SHP77 treated with DMSO at 0.1 percent for 48 hours (cell line): Measurements from ENCODE around the gene ZNF335.
"Not testable (repeated sequence)": the region's sequence is repeated elsewhere in the genome, so short reads cannot be mapped to it uniquely, and the experiment has no call there.

Experiments used
- DNase-seq: peaks from one replicate; lab custom pipeline; 2025; lab: John Stamatoyannopoulos, UW

Gene ZNF335

DNA sequence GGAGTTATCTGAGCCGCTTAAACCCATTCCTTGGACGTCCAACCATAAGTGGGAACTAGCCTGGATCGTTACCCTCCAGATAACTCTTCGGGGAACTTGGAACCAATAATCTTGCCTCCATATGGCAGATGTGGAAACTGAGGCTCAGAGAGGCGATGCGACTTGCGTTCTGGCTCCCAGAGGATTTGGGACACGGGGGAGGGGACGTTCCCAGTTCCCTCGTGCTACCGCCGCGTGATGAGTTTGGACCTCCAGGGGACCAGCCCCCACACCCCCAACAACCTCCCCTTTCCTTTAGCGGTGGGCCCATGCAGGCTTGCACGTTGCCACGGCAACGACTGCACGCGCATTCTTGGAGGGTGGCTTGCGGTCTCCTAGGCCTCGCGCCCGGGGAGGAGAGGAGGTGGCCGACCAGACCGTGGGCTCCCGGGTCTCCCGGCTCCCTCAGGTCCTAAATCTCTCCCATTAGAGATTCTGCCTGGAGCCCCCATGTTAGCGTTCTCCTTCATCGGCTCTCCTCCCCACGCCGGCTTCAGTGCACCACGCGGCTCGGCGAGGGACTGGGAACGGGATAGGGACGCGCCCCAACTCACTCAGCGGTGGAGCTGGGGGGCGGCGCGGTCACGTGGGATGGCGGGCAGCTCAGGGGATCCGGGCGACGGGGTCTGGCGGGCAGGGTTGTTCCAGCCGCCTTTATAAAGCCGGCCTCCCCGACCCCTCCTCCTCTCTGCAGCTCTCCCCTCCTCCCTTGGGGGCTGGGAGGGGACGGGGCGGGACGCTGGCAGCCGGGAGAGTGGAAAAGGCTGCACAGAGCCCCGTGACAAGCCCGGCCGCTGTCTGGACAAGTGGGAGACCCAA is 60.3 kb downstream of the ZNF335 start, which contains the start of gene PLTP:
TSS of gene PLTP (minus strand) at position 670 of the 858 bp plus-strand sequence. CDS start 703 bp downstream, outside the sequence.
- DNase-seq: no peak

DNA sequence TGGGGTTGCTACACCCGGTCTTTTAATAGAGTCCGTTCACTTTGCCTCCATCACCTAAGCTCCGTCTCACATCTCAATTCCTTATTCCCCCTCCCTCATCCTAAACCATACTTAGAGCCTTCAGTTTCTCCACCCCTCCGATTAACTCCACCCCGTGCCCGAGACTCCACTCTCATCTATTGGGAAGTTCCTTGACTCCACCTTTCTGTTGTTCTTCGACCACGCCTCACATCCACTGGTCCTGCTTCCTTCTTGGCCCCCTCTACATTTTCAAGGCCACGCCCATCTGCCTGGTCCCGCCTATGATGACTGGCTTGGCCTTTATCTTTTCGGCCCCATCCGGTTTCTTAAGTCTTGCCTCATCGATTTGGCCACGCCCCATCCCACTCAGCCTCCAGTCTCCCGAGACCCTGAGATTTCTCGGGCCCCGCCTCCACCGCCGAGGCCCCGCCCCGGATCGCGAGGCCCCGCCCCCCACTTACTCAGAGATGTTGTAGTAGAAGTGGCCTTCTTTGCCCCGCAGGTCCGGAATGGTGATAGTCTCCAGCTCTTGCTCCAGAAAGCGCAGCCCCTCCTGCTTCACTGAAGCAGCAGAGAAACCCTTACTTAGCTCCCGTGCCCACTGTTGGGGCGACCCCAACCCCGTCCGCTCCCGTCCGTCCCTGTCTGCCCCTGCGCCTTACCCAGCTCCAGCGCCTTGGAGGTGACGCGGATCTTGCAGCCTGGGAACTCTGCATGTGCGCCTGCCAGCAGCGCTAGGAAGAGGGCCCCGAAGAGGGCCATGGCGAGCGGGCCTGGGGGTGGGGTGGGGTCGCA is 61.1 kb downstream of the ZNF335 start:
- DNase-seq: no peak

DNA sequence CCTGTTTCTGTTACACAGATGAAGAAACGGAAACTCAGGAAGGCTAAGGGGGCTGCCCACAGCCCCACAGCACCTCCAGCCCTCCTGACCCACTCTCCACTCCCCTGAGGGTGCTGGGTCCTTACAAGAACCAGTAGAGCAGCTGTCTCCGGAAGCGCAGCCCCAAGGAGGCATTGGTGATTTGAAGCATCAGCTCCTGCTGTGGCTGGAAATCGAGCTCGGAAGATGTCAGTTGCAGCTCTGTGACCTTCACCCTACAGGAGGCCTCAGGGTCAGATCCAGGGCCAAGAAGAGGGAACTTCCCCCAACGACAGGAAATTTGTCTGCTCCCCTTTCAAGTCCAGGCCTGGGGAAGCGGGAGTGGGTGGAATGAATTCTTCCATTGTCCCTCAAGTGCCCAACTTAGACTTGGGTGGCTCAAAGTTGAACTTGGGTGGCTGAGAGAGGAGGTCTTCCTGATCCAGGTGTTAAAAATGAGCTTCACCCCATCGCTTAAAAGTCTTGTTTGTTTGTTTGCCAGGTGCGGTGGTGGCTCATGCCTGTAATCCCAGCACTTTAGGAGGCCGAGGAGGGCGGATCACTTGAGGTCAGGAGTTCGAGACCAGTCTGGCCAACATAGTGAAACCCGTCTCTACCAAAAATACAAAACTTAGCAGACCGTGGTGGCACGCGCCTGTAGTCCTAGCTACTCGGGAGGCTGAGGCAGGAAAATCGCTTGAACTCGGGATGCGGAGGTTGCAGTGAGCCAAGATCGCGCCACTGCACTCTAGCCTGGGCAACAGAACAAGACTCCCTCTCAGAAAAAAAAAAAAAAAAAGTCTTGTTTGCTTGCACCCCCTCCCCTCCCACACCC is 62.0 kb downstream of the ZNF335 start:
- no peak for DNase-seq

DNA sequence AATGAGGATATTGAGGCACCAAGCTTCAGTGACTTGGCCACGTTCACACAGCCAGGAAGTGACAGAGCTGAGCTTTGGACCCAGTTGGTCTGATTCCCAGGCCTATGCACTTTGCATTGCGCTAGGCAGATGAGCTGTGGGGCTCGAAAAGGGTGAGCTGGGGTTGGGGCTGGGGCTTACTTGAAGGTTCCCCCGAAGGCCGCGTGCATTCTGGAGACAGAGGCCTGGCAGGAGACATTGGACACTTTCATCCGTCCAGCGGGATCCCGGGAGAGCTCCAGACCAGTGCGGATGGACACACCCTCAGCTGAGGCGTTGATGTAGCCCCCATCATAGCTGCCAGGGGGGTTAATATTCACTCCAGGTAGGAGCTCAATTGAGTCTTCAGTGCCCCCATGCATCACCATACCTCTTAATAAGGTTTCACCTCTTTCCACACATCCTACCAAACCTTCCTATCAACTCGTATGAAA is 62.6 kb downstream of the ZNF335 start:
- no peak for DNase-seq

DNA sequence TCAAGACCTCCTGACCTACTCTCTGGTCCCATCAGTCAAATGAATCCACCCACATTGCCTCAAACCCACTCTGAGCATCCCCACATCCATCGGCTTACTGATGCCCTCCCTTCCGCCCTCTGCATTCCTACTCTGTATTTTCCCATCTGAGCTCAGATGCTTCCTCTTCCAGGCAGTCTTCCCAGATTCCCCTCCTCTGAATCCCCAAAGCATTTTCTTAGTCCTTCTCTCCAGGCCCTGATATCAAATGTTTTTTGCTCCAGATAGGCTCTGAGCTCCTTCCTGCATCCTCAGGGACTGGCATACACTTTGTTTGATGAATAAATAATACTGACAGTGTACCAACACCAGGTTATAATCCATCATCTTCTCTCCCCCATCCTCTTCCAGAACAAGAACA is 63.9 kb downstream of the ZNF335 start:
- DNase-seq: no peak

DNA sequence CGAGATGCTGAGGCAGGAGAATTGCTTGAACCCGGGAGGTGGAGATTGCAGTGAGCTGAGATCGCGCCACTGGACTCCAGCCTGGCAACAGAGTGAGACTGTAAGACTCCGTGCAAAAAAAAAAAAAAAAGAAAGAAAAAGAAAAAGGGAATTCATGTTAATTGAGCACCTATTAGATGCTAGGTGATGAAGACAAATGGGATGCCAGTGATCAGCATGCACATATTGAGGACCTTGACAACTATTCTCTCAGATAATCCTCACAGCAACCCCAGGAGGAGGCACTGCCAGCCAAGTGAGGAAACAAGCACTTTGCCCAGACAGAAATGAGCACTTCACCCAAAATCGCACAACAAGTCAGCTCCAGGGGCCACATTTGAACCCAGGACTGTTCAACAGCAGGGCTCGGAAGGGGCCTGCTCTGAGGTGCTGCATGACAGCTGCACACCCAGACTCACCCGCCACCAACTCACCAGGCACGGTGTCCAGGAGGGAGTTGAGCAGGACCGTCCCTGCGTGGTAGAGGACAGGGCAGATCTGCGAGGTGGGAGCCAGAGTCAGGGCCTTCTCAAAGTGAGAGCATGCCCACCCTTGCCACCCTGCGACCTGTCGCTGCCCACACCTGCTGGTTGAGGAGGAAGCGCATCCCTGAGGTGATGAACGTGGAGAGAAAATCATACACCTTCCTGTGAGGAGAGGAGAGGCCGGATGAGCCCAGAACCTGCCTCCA is 64.6 kb downstream of the ZNF335 start:
- DNase-seq: no peak

DNA sequence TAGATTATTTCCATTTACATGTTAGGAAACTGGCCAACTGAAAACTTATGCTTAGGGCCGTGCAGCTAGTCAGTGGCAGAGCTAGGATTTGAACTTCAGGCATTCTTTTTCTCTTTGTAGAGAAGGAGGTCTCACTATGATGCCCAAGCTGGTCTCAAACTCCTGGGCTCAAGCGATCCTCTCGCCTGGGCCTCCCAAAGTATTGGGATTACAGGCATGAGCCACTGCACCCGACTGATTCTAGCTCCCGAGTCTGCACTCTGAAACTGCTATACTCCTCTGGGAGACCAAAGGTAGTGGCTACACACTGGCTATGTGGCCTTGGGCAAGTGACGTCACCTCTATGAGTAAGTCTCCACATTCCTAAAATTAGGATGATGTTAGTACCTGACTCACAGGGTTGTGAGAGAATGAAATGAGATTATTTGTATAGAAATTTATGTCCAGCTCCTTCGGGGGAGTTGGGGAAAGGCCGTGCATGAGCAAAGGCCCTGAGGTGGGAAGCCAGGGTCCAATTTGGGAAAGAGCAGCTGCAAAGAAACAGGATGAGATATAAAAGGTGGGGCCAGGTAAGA is 66.4 kb downstream of the ZNF335 start:
- DNase-seq: no peak

DNA sequence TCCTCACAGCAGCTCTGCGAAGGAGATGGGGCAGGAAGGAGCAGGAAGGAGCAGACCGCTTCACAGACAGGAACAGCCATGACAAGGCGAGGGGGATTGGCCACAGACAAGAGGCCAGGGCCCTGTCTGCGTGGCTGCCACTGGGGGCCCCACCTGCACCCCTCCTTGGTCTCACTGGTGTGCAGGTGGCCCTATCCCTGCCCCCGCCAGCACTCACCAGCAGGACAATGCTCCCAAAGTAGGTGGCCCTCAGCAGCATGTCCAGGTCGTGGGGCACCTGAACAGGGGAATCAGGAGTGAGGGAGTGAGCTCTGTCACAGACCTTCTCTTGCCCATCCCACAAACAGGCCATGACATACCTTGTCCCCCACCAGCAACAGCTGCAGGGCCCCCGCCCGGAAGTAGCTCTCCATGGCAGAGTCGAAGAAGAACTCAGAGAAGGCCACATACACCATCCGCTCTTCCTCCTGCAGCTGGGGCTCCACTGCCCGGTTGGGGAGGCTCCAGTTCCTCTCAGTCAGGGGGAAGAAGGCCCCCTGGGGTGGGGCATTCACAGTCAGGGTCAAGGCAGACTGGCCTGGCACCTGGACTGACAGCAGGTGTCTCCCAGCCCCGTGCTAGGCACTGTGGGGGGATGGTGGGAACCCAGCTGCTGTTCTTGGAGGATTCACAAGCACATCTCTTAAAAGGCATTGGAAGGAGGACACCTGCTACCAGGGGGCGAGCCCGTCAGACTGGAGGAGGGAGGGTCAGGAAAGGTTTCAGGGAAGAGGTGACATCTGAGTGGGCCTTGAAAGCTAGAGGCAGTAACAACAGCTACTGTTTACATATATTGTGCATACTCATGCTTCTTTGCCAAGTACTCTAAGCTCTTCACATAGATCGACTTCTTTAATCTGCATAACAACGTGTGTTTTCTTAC is 67.2 kb downstream of the ZNF335 start:
- DNase-seq: no peak

DNA sequence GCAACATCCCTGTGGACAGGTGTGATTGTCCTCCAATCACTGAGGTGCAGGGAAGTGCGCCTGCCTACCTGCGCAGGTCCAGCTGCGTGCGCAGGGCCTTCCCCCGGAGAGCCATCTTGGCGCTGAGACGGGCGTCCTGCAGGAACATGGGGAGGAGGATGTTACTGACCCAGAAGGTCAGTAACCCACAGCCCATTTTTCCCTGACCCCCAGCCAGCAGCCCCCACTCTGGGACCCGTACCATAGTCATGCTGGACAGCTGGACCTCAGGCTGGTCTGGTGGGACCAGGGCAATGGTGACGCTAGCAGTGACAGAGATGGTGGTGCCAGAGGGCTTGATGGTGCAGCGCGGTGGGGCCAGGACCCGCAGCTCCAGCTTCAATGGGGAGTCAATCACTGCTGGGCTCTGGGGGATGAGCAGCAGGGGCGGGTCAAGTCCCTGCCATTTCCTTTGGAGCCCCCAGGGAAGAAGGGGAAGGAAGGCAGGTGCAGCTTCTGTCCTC is 69.8 kb downstream of the ZNF335 start:
- DNase-seq: no peak

DNA sequence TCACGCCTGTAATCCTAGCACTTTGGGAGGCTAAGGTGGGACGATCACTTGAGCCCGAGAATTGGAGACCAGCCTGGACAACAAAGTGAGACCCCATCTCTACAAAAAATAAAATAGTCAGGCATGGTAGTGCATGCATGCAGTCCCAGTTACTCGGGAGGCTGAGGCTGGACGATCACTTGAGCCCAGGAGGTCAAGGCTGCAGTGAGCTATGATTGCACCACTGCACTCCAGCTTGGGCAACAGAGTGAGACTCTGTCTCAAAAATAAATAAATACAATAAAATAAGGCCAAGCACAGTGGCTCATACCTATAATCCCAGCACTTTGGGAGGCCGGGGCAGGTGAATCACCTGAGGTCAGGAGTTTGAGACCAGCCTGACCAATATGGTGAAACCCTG is 70.7 kb downstream of the ZNF335 start:
- DNase-seq: not testable (repeated sequence)

DNA sequence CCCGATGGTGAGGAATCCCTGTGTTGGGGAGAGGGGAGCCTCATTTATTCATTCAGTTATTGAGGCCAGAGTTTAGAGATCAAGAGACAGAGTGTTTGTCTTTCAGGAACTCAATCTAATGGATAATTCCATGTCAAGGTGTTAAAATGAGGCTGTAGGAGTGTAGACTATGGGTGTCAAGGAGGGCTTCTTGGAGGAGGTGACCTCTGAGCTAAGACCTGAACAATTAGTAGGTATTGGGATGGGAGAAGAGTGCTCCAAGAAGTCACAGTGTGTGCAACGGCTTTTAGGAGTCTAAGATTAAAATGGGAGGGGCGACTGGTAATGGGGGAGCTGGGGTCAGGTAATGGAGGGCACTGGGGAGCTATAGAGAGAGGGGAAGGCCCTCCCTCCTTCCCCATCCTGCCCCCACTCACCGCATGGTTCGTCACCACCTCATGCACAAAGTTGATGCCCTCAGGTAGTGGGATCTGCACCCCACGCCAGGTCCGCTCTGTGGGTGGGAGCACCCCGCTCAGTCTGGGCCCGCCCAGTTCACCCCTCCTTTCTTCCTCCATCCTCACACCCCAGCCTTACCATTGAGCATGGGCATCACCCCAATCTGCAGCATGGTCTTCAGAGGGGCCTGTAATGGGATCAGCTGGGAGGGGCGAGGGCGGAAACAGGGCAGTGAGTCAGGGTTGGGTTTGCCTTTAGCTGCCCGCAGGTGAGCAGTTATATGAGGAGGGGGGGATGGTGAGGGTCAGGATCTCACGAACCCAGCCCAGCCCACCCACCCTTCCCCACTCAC is 72.8 kb downstream of the ZNF335 start:
- no peak for DNase-seq
